Thoracic aorta (tissue), 2 donors: ENCODE results near the gene HTRA2. TPM values are rescaled to one million over a fixed set of nuclear protein-coding genes. Genes with fewer than 3 reads are reported as not detected.

Source experiments
- ATAC-seq: fragments of 150-250 bp; one replicate; pipeline ENCODE4 v1.8.0; 2017; ENCODE audit warnings: low read depth; ENCODE audit not compliant: insufficient number of reproducible peaks, low FRiP score
- DNase-seq: peaks from one replicate; pipeline ENCODE4 v3.0.0-alpha.2; 2020; ENCODE audit warnings: low spot score
- H3K27ac ChIP-seq, 2 donors: fragments of 200-600 bp; sonication (generic); 1 replicate in 1 of 2; 2 replicates in 1 of 2; pipeline ENCODE4 v1.5.1; 2016; ENCODE audit warnings: mild to moderate bottlenecking in 2 of 2, moderate library complexity in 2 of 2
- H3K27me3 ChIP-seq: fragments of 200-600 bp; sonication (generic); replicated peaks from 2 replicates; pipeline ENCODE4 v1.6.0; 2016; ENCODE audit warnings: mild to moderate bottlenecking; ENCODE audit not compliant: insufficient read depth
- H3K36me3 ChIP-seq: fragments of 200-600 bp; sonication (generic); one replicate; pipeline ENCODE4 v1.5.1; 2016
- H3K4me1 ChIP-seq, 2 donors: fragments of 200-600 bp; sonication (generic); 1 replicate in 1 of 2; 2 replicates in 1 of 2; pipeline versions ENCODE4 v1.5.1 to v1.6.0; 2016; ENCODE audit warnings: low read depth in 2 of 2, mild to moderate bottlenecking in 1 of 2; ENCODE audit not compliant: control insufficient read depth in 1 of 2
- H3K4me3 ChIP-seq: fragments of 200-600 bp; sonication (generic); 2 replicates; pipeline ENCODE4 v1.5.1; 2016; ENCODE audit warnings: mild to moderate bottlenecking
- H3K9me3 ChIP-seq: fragments of 200-600 bp; sonication (generic); 2 replicates; pipeline ENCODE4 v1.5.1; 2016
- CTCF ChIP-seq: fragments of 200-600 bp; sonication (generic); IDR thresholded peaks from one replicate; pipeline ENCODE4 v1.5.1; 2019; ENCODE audit warnings: antibody characterized with exemption
- total RNA-seq, 2 donors: library from RNA; depleted of rRNA; stranded (reverse); fragments of >200 nt; gene quantifications; one replicate each; pipeline versions ENCODE4 v1.1.0 to v1.2.3, GENCODE V29; 2016

HTRA2 gene
- total RNA-seq, 2 donors from 2014 or later: 34.9 to 35.6 TPM

DNA sequence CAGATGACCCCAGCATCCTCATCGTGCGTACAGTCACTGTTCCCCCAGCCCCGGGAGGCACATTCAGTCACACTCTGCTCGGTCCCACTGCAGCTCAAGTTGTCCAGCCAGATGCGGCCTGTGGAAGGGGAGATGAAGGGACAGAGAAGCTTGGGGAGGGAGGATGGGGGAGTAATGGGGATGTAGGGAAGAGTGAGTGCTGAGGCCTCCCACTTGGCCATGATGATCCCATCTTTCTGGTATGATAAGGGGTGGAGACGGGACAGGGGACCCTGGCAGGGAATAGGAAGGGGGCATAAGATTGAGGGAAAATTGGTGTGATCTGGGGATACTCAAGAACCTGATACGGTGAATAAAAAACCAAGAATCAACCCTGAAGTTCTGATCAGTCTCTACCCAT is 20.5 kb downstream of the HTRA2 start:
- no peak overlapping the region for H3K4me3 ChIP-seq
- H3K27ac ChIP-seq: no peak overlapping the region
- H3K36me3 ChIP-seq: no peaks in the 10 kb centered on the region
- H3K9me3 ChIP-seq: no peaks in the 10 kb centered on the region
- no peak for TF ChIP-seq CTCF
- H3K4me1 ChIP-seq: peaks cover 7 to 29% of the 10 kb centered on the region in 2 donors
- no peaks in the 10 kb centered on the region for H3K27me3 ChIP-seq
- DNase-seq (no peak), ATAC-seq (no peak)

- ATAC-seq: no peak
- no peaks in the 10 kb centered on the region for H3K27me3 ChIP-seq
- H3K4me3 ChIP-seq: no peak overlapping the region
- TF ChIP-seq CTCF: no peak
- no peaks in the 10 kb centered on the region for H3K9me3 ChIP-seq
- H3K27ac ChIP-seq: no peak overlapping the region
- peaks cover 3% of the 10 kb centered on the region for H3K36me3 ChIP-seq
- peaks cover 7 to 29% of the 10 kb centered on the region in 2 donors for H3K4me1 ChIP-seq
- DNase-seq: no peak
These were observed 21.8 kb downstream of the HTRA2 start for GRCh38 chr2:74551530-74551929.

- no peak for TF ChIP-seq CTCF
- H3K4me3 ChIP-seq: peak overlapping the region; percentile 82
- H3K9me3 ChIP-seq: no peaks in the 10 kb centered on the region
- H3K36me3 ChIP-seq: peaks cover 4% of the 10 kb centered on the region
- H3K4me1 ChIP-seq: peaks cover 7 to 29% of the 10 kb centered on the region in 2 donors
- H3K27me3 ChIP-seq: no peaks in the 10 kb centered on the region
- DNase-seq (no peak), ATAC-seq (no peak)
- H3K27ac ChIP-seq: no peak overlapping the region
These were observed 22.5 kb downstream of the HTRA2 start for GRCh38 chr2:74551942-74552913.

DNA sequence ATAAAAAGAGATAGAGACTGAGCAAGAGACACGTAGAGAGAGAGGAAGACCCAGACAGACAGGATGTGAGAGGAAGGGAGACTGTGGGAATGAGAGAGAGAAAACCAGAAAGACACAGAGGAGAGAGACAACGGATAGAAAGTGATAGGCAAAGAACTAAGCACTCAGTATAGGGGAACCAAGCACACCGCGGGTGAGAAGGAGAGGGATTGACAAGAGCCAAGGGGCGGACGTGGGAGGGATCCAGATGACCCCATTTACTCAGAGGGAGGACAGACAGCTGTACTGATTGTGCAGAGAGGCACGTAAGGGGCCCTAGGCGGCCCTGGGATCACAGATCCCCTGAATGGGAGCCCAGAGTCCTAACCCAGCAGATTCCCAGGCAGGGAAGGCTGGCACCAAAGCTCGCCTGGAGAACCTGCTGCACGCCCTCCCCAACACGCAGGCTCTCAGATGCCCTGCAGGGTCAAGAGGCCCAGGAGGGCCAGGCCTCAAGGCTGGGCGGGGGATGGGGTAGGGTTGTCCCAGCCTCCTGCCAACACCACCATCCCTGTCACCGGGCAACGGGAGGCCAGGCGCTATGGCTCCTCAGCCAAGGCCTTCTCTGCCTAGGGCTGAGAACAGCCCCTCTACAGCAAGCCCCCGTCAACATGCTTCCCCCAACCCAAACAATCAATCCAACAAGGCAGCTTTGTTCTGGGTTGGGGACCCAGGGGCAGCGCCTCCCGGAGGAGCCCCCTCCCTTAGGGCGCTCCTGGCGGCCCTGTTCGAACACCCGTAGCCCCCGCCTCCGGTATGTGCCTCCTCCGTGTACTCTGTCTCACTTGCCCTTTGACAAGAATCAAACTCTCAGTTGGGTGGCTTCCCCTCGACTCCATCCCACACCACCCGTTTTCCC is 23.4 kb downstream of the HTRA2 start:
- H3K9me3 ChIP-seq: no peaks in the 10 kb centered on the region
- H3K27ac ChIP-seq: peak overlapping the region; percentile 86 to 92
- TF ChIP-seq CTCF: no peak
- peaks cover 4% of the 10 kb centered on the region for H3K36me3 ChIP-seq
- H3K4me3 ChIP-seq: peak overlapping the region; percentile 82
- ATAC-seq (no peak), DNase-seq (no peak)
- H3K4me1 ChIP-seq: peaks cover 7 to 28% of the 10 kb centered on the region in 2 donors
- no peaks in the 10 kb centered on the region for H3K27me3 ChIP-seq
